HG03280 (cell line): Measurements from ENCODE around the gene CROCC2.

Experiments used
- ATAC-seq: cut with Tn5 transposase; IDR thresholded peaks from one replicate; pipeline ENCODE4 v1.9.1; 2021; ENCODE audit warnings: mild to moderate bottlenecking, moderate library complexity; ENCODE audit not compliant: unreplicated experiment

Gene CROCC2

GRCh38 chr2:240904216-240905175, 1.6 kb upstream of the CROCC2 start:
- ATAC-seq, result no peak

GRCh38 chr2:240905176-240905781, 857 bp upstream of the CROCC2 start:
- no peak for ATAC-seq

DNA sequence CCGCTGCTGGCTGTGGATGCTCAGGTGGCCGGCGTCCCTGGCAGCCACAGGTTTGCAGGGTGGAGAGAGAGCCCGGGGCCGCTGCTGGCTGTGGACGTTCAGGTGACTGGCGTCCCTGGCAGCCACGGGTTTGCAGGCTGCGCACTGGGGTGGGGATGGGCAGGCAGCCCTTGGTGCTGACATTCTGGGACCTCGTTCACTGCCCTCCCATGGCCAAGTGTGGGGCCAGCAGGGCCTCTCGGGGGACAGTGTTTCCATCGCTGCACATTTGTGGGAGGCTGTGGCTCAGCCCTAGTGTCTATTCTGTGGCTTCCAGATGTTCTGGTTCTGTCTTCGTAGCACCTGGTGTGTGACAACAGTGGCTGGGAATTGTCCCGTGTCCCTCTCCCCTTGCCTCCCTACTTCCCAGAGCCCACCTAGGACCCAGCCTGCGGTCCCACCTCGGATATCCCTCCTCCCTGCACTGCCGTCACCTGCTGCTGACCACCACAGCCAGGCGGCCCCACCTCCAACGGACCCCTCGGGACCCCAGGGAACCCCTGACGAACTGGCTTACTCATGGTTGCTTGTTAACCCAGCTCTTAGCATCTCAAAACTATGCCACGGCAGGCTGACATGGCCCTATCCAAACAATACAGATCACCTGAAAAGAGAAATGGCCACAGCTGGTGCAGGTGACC, 915 bp downstream of the CROCC2 start:
- ATAC-seq, result no peak

DNA sequence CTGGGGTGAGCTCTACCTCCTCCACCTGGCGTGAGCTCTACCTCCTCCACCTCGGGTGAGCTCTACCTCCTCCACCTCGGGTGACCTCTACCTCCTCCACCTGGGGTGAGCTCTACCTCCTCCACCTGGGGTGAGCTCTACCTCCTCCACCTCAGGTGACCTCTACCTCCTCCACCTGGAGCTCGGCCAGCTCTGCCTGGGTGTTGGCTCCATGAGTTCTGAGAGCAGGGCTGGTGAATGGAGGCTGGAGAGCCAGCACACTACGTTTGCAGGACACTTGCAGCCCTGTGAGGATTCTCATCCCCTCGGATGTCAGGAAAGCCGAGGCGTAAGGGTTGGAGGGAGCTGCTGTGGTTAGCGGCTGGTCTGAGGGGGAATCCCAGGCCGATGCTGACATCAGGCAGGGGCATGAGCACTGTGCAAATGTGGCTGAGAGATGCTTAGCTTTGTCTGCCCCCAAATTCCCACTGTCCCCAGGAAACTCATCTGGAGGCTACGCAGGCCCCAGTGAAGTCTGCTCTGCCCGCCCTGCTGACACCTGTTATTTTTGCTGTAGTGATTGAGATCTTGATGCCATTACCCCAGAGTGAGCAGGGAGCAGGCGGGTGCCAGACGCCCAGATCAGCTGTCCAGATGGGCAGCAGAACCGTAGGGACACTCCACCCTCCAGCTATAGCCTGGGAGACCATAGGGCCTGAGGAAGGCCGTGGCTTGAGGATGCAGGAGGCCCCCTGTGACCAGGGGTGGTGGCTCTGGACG, 3.3 kb downstream of the CROCC2 start:
- ATAC-seq, result no peak

DNA sequence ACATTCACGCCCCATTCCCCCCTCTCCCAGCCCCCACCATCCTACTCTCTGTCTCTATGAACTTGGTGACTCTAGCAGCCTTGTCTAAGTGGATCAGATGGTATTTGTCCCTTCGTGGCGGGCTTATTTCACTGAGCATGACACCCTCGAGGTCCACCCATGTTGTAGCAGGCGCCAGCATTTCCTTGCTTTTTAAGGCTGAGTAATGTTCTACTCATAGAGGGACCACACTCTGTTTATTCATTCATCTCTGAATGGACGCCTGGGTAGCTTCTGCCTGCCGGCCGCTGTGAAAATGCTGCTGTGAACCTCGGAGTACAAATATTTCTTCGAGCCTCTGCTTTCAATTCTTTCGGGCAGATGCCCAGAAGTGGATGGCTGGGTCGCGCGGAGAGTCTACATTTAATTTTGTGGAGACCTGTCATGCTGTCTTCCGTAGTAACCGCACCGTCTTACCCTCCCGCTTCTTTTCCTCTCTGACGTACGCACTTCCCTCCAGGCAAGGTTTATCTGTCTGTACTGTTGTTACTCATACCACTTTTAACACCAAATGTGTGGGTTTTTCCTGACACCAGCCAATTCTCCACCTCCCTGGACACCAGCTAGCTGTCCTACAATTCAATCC, 5.6 kb downstream of the CROCC2 start:
- no peak for ATAC-seq

- ATAC-seq, result no peak
Observed at GRCh38 chr2:240912878-240913809, 7.0 kb downstream of the CROCC2 start.

DNA sequence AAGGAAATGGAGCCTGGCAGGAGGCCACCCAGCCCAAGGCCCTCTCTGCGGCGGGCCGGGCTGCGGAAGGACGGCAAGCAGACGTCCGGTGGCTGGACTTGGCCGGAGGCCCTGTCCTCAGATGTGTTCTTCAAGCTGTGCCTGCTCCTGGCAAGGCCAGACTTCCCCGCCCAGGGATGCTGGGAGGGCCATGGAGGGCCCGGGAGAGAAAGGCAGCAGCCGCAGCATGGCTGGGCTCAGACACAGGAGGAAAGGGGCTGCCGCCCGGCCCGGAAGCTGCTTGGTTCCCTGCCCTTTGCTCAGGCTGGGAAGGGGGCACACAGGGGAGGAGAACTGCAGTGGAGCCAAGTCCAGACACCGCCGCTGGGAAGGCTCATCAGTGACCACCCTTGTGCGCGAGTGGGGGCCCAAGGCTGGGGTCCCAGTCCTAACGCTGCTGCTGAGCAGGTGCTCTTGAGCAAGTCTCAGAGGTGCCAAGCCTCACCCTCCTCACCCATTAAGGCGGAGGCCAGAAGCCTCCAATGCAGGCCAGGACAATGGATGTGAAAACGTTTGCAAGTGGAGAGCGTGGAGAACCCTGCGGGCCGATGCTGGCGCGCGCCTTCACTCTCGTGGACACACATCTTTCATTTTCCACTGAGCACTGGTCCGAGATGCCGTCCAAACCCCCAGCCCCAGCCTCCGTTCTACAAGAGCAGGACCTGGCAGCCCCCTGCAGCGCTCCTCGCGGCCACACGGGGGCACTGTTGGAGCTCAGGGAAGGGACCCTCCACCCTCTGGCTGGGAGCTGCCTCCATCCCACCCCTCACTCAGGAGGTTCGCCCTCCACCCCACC, 7.9 kb downstream of the CROCC2 start:
- ATAC-seq, result no peak

- ATAC-seq, result no peak
Observed at GRCh38 chr2:240914645-240915525, 8.7 kb downstream of the CROCC2 start.

DNA sequence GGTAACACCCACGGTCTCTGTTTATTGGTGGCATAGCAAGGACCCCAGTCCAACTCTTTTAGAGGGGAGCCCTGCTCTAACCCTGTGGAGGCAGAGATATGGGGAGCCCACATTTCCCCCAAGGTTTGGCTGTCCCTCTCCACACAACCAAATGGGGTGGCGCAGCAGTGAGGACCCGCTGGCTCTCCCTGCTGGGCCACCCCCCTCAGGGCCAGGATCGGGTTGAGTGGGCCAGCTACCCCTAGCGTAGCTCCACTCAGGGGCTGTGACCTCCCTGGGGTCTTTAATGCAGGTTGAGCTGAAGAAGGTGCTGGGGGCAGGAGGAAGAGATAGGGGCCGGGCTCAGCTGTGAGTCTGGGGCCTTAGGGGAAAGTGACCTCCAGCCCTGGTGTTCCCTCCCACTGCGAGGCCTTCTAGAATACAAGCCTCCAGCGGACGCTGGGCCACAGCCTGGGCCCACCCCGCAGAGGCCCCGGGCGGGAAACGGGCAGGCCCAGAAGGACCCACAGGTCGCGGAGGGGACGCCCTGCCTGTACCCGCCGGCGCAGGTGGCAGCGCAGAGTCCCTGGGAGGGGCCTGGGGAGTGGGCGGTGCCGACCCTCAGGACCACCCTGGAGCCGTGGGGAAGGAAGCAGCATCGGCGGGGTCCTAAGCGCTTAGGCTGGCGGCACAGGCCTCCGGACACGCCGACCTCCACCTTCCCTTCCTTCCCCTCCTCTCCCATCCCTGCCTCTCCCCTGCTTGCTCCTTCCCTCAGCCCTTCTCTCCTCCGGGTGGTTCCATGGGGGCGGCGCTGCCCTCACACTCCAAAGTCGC, 9.6 kb downstream of the CROCC2 start:
- ATAC-seq, result no peak

DNA sequence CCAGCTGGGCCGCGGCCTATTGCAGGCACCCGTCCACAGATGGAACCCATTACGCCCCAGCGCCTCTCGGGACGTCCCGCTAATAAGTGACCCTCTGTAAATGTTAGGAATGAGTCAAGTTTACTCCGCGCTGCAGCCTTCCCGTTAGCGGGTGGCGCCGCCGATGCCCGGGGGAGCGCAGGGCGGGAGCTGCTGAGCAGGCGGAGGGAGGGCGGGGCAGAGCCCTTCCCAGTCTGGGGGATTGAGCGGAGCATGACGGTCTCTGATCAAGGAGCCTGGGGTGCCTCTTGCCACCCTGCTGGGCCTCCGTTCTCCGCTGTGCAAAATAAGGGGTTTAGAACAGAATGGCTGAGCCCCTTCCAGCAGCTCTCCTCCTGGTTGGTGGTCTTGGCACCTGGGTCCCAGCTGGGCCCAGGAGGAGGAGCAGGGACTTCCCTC, 10.5 kb downstream of the CROCC2 start:
- no peak for ATAC-seq

- ATAC-seq, result no peak
Observed at GRCh38 chr2:240917009-240917683, 11.0 kb downstream of the CROCC2 start.

DNA sequence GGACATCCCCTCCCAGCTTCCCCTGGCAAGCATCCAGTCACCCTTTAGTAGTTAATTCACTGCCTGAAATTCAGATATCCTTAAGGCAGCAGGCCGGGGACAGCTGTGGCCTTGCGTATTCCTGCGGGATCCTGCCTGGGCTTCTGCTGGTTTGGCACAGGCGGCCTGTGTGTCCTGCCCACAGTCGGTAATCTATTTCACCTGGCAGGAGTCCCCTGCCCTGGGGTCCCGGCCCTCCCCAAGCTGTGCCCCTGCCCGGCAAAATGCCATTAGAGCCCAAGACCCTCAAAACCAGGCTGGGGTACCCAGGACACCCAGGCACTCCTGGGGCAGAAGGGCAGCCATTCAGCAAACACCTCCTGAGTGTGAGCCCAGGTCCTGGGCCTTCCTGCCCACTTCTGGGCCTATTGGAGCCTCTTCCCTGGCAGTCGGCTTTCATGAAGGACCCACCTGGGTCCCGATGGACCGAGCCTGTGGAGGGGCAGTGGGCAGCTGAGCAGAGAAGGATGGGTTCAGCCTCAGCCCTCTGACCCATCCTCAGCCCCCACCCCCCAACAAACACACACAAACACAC, 11.6 kb downstream of the CROCC2 start:
- ATAC-seq, result no peak

DNA sequence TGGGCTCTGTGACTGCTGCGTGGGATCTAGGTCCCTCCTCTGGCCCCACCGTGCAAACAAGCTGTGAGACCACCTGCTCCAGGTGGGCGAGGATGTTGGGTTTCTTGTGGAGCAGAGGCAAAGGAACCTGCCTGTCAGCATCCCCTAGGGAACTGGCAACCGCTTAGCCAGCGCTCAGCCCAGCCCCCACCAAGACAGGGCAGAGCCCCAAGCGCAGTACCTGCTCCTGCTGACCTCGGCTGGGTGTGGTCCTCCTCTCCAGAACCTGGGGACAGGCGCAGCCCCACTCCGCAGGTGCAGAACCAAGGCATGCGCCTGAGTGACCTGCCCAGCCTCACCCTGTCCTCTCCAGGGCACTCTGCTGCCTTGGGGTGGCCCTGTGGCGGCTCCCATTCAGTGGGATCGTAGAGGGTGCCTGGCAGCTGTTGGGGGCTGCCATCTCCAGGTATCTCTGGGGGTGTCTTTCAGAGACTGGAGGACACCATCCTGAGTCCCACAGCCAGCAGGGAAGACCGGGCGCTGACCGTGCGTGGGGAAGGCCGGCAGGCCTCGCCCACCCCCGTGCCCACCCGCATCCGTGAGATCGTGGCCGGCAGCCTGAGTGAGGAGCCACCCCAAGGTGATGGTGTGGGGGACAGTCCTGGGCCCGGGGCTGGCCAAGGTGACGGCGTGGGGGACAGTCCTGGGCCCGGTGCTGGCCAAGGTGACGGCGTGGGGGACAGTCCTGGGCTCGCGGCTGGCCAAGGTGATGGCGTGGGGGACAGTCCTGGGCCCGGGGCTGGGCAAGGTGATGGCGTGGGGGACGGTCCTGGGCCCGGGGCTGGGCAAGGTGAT, 12.3 kb downstream of the CROCC2 start:
- no peak for ATAC-seq

- ATAC-seq, result no peak
Observed at GRCh38 chr2:240919161-240919781, 13.1 kb downstream of the CROCC2 start.
